ENCODE data around the gene ARFGAP1.

The ARFGAP1 gene

GRCh38 chr20:63259734-63260460 is 12.7 kb upstream of the ARFGAP1 start:
- no peak for DNase-seq (ENCODE audit: low read depth in 2 of 2)

GRCh38 chr20:63260521-63260920 is 12.1 kb upstream of the ARFGAP1 start:
- DNase-seq (ENCODE audit: low read depth in 2 of 2), result no peak

- no peak for DNase-seq (ENCODE audit: low read depth in 2 of 2)
Measured at GRCh38 chr20:63261060-63261794, 11.4 kb upstream of the ARFGAP1 start.

- no peak for DNase-seq (ENCODE audit: low read depth in 2 of 2)
Measured at GRCh38 chr20:63261795-63262528, 10.7 kb upstream of the ARFGAP1 start.

- DNase-seq (ENCODE audit: low read depth in 2 of 2), result no peak
Measured at GRCh38 chr20:63262836-63263235, 9.8 kb upstream of the ARFGAP1 start.

GRCh38 chr20:63264000-63264399 is 8.6 kb upstream of the ARFGAP1 start:
- no peak for DNase-seq (ENCODE audit: low read depth in 2 of 2)

GRCh38 chr20:63264519-63264918 is 8.1 kb upstream of the ARFGAP1 start:
- no peak for DNase-seq (ENCODE audit: low read depth in 2 of 2)

- peak in 1 of 2 experiments; percentile 6 for DNase-seq (ENCODE audit: low read depth in 2 of 2)
Measured at GRCh38 chr20:63265891-63266515, 6.6 kb upstream of the ARFGAP1 start.

- DNase-seq (ENCODE audit: low read depth in 2 of 2), result no peak
Measured at GRCh38 chr20:63267691-63268090, 4.9 kb upstream of the ARFGAP1 start.

GRCh38 chr20:63268256-63268655 is 4.4 kb upstream of the ARFGAP1 start:
- DNase-seq (ENCODE audit: low read depth in 2 of 2), result no peak

GRCh38 chr20:63268671-63269439 is 3.8 kb upstream of the ARFGAP1 start:
- DNase-seq (ENCODE audit: low read depth in 2 of 2), result no peak

GRCh38 chr20:63269724-63270123 is 2.9 kb upstream of the ARFGAP1 start:
- DNase-seq (ENCODE audit: low read depth in 2 of 2), result no peak

- DNase-seq (ENCODE audit: low read depth in 2 of 2), result no peak
Measured at GRCh38 chr20:63270606-63271325, 1.8 kb upstream of the ARFGAP1 start.

- DNase-seq (ENCODE audit: low read depth in 2 of 2), result no peak
Measured at GRCh38 chr20:63273059-63273579, 506 bp downstream of the ARFGAP1 start.

- peak; percentile 9 to 13 for DNase-seq (ENCODE audit: low read depth in 2 of 2)
Measured at GRCh38 chr20:63273635-63274380, 1.2 kb downstream of the ARFGAP1 start.

- no peak for DNase-seq (ENCODE audit: low read depth in 2 of 2)
Measured at GRCh38 chr20:63274381-63275228, 2.0 kb downstream of the ARFGAP1 start.

GRCh38 chr20:63275825-63276224 is 3.2 kb downstream of the ARFGAP1 start:
- DNase-seq (ENCODE audit: low read depth in 2 of 2), result no peak

GRCh38 chr20:63276956-63277355 is 4.3 kb downstream of the ARFGAP1 start:
- DNase-seq (ENCODE audit: low read depth in 2 of 2), result no peak
